Progenitor cell of endocrine pancreas (in vitro differentiated cells): ENCODE data around the gene SLC16A8. TPM values are rescaled to one million over a fixed set of nuclear protein-coding genes. Genes with fewer than 3 reads are reported as not detected.

Source experiments
- DNase-seq: peaks from one replicate; pipeline ENCODE4 v3.0.0; 2021; ENCODE audit warnings: low spot score; ENCODE audit not compliant: unreplicated experiment
- H3K27ac Mint-ChIP-seq: 2 replicates; pipeline ENCODE4 v1.8.0; 2021; ENCODE audit warnings: mild to moderate bottlenecking, moderate library complexity, mixed read lengths
- H3K27me3 Mint-ChIP-seq: 2 replicates; pipeline ENCODE4 v1.8.0; 2021; ENCODE audit warnings: mixed read lengths
- H3K36me3 Mint-ChIP-seq: 2 replicates; pipeline ENCODE4 v1.8.0; 2022; ENCODE audit warnings: mixed read lengths; ENCODE audit not compliant: insufficient read depth
- H3K4me1 Mint-ChIP-seq: 2 replicates; pipeline ENCODE4 v1.8.0; 2021; ENCODE audit warnings: low read depth, mixed read lengths
- H3K4me3 Mint-ChIP-seq: 2 replicates; pipeline ENCODE4 v1.8.0; 2021; ENCODE audit warnings: low read depth, mild to moderate bottlenecking, moderate library complexity, mixed read lengths
- H3K9me3 Mint-ChIP-seq: 2 replicates; pipeline ENCODE4 v1.8.0; 2021; ENCODE audit warnings: low read depth, mixed read lengths
- total RNA-seq: library from RNA; stranded (reverse); gene quantifications from 2 replicates; pipeline ENCODE4 v1.2.1, GENCODE V29; 2021
- TF ChIP-seq, protein P1 (sequence below): fragments of 200-600 bp; sonication (generic); IDR thresholded peaks from one replicate; pipeline ENCODE4 v1.5.0; 2021; ENCODE audit warnings: antibody characterized with exemption, mild to moderate bottlenecking; ENCODE audit not compliant: unreplicated experiment

The SLC16A8 gene
- total RNA-seq, 1 donor from 2014 or later: 2.6 TPM

DNA sequence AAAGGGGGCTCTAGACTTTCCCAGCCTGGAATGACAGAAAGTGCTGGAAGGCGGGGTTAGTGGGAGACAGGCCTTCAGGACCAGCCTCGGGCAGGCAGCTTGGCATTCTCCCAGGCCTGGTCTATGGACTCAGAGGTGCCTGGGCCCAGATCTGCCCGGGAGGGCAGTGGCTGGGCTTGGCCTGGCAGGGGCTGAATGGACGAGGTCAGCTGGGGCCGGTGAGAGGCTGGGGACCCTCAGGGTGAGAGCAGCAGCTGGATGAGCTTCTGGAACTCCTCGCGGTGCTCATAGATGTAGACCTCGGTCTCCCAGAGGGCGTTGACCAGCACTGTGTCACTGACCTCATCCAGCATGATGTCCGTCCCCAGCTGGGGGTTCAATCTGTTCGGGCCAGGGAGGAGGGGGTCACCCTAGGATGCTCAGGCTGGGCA lies 28.0 kb upstream of the SLC16A8 start:
- H3K27me3 Mint-ChIP-seq: peaks cover 3% of the 10 kb centered on the region
- H3K9me3 Mint-ChIP-seq: no peaks in the 10 kb centered on the region
- TF ChIP-seq, protein P1, sequence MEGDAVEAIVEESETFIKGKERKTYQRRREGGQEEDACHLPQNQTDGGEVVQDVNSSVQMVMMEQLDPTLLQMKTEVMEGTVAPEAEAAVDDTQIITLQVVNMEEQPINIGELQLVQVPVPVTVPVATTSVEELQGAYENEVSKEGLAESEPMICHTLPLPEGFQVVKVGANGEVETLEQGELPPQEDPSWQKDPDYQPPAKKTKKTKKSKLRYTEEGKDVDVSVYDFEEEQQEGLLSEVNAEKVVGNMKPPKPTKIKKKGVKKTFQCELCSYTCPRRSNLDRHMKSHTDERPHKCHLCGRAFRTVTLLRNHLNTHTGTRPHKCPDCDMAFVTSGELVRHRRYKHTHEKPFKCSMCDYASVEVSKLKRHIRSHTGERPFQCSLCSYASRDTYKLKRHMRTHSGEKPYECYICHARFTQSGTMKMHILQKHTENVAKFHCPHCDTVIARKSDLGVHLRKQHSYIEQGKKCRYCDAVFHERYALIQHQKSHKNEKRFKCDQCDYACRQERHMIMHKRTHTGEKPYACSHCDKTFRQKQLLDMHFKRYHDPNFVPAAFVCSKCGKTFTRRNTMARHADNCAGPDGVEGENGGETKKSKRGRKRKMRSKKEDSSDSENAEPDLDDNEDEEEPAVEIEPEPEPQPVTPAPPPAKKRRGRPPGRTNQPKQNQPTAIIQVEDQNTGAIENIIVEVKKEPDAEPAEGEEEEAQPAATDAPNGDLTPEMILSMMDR: no peak
- peaks cover 3% of the 10 kb centered on the region for H3K36me3 Mint-ChIP-seq
- no peak overlapping the region for H3K4me3 Mint-ChIP-seq
- H3K27ac Mint-ChIP-seq: no peak overlapping the region
- peaks cover 13% of the 10 kb centered on the region for H3K4me1 Mint-ChIP-seq
- no peak for DNase-seq

DNA sequence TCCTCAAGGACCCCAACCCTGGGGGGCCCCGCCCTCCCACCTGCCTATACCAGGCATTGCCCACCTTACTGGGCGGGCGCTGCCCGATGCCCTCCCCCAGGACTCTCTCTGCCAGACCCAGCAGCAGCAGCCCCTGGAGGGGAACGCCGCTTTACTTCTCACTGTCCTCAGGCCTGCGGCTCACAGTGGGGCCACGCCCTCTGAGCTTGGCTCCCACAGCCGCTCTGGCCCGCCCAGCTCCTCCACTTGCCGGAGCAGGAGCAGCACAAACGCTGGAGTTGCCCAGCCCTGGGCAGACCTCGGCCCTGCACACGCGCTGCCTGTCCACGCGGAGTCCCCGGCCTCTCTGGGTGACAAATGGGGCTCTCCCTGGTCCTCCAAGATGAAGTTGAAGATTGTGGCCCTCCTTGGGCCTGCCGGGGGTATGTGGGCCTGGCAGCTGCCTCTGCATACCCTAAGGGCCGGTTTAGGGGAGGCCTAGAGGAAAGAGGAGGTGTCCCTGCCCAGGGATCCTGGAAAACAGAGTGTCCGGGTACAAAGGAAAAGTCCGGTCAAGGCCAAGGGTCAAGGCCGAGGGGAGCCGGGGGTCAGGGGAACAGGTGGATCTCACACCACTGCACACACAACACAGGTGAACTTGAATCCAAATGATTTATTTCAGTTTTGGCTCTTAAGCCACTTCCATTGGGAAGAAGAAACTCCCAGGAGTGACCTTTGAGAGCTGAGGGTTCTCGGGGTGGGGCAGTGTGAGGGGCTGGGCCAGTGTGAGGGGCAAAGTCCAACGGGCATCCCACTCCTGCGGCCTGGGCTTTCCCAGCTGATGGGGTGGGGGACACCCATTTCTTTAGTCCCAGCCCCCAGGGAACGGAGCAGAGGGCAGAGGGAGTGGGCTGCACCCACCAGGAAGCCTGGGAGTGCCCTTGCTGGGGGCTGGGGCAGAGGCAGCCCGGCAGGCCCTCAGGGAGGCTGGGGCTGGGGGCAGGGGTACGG lies 27.2 kb upstream of the SLC16A8 start:
- H3K36me3 Mint-ChIP-seq: peaks cover 3% of the 10 kb centered on the region
- TF ChIP-seq, protein P1: no peak
- H3K27me3 Mint-ChIP-seq: peaks cover 3% of the 10 kb centered on the region
- no peak for DNase-seq
- H3K4me3 Mint-ChIP-seq: no peak overlapping the region
- H3K9me3 Mint-ChIP-seq: no peaks in the 10 kb centered on the region
- H3K27ac Mint-ChIP-seq: peak overlapping the region; percentile 92
- H3K4me1 Mint-ChIP-seq: peaks cover 13% of the 10 kb centered on the region

- H3K9me3 Mint-ChIP-seq: no peaks in the 10 kb centered on the region
- TF ChIP-seq, protein P1: no peak
- peaks cover 3% of the 10 kb centered on the region for H3K36me3 Mint-ChIP-seq
- no peak within 1 kb of the TSS for H3K4me3 Mint-ChIP-seq
- H3K4me1 Mint-ChIP-seq: peaks cover 13% of the 10 kb centered on the region
- no peak for DNase-seq
- H3K27me3 Mint-ChIP-seq: peaks cover 3% of the 10 kb centered on the region
- H3K27ac Mint-ChIP-seq: peak within 1 kb of the TSS; percentile 95
Measured at GRCh38 chr22:38110008-38110862, 26.3 kb upstream of the SLC16A8 start, which contains the start of gene BAIAP2L2. BAIAP2L2 (minus strand) TSS chr22:38110684; CDS start chr22:38110525, 159 bp downstream.

- TF ChIP-seq, protein P1: no peak
- Mint-ChIP-seq H3K27me3 (peaks cover 2% of the 10 kb centered on the region), H3K4me3 (no peak overlapping the region), H3K9me3 (no peaks in the 10 kb centered on the region), H3K4me1 (peaks cover 13% of the 10 kb centered on the region), H3K27ac (peak overlapping the region; percentile 95), H3K36me3 (peaks cover 3% of the 10 kb centered on the region)
- no peak for DNase-seq
Measured at GRCh38 chr22:38109371-38110001, 25.5 kb upstream of the SLC16A8 start.
